Stimulated activated CD4-positive, alpha-beta T cell treated with anti-CD3 and anti-CD28 coated beads, Interleukin-4, amount 100 ng/mL, for 1 hour (primary cell): ENCODE results near the gene CCDC167.
A peak's percentile ranks its signal among the peaks of the same experiment; 100 is the strongest.

ENCODE experiments used
- DNase-seq: peaks from one replicate; pipeline ENCODE4 v3.0.0-alpha.2; 2020

The CCDC167 gene

DNA sequence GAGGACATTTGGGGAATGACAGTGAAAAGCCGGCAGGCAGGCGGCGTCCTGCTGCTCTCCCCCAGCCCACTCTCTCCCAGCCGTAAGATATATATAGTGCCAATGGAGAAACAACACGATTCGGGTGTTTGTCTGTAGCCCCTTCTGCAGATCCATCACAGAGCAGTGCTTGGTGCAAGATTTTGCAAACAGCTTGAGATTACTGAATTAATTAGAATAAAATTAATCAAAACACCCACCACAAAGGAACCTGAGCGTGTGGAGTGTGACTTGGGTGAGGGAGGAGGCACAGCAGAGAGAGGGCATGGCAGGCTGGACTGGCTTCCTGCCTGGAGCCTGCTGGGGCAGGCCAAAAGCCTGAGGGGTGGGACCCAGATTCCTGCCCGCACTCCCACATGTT, 28.8 kb upstream of the CCDC167 start:
- no peak for DNase-seq

DNA sequence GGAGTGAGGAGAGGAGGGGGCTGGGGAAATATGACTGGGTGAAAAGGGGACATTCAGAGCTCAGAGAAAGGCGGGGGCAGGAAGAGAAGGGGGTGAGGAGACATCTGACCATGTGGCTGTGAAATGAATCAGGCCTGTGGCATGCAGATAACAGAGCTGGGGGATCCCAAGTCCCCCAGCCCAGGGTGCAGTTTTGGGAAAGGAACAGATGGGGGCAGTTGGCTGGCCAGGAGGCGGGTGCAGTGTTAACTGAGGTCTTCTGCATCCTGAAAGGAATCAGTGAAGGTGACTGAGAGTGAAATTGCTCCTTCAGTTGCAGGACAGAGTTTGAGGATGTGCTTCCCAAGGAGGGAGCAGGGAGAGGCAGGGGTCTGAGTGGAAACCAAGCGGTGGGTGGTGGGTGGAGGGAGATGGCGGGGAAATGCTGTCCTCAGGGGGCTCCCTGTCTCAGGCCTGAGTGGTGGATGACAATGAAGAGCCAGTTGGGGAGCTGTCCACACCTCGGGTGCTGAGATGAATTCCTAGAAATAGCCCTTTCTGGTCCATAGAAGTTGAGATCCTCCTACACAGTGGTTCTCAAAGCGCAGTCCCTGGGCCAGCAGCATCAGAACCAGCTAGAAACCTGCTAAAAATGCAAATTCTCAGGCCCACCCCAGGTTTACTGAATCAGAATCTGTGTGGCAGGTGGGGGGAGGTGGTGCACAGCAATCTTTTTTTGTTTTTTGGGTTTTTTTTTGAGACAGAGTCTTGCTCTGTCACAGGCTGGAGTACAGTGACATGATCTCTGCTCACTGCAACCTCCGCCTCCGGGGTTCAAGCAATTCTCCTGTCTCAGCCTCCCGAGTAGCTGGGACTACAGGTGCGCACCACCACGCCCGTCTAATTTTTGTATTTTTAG, 26.0 kb upstream of the CCDC167 start:
- DNase-seq: no peak

DNA sequence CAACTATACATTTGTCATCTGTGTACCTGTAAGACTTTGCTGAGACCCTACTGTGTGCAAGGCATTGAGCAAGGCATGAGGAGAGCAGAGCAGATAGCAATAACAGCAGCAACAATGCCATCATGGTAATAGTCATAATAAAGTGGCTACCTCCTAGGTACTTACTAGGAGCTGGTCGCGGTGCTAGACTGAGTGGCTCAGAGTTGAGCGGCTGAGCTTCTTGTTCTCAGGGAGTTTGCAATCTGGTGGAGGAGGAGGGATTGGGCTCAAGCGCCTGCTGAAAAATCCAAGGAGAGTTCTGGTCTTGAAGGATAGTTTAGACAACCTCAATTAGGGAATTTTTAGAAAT, 25.3 kb upstream of the CCDC167 start:
- DNase-seq: no peak

DNA sequence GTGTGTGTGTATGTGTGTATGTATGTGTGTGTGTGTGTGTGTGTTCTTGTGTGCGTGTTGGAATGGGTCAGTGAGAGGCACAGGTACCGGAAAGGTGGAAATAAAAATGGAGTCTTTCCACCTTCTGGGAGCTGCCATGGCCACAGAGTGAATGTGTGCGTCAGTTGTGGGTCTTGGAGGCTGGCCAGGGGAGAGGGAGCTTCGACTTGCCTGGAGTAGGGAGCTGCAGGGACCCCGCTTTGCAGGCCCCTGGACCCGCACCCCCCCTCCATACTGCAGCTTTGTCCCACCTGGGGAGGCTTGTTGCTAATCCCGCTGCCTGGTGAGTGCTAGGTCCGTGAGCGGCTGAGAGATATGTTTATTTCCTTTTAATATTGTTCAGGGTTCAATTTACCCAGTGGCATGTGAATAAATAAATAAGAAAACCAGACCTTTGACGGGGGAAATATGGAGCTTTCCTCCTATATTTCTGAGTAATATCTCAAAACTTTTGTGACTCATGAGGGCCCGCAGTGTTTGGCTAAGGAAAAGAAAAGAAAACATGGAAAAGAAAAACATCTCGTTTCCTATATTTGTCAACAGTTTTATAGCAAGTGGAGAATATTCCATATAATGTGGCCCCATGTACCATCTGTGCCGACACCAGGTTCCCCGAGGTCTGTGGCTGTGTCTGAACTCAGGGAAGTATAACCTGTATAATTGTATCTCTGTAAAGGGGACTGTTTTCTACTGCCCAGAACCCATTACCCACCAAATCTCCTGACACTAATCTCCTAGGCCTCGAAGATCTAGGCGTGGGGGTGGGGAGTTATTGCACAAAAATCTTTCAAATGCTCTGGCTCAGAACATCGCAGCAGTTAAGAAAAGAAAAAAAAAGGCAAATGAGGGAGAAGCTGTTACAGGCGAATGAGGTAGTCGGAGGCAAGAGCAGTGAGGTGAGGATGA, 24.6 kb upstream of the CCDC167 start:
- DNase-seq: no peak

DNA sequence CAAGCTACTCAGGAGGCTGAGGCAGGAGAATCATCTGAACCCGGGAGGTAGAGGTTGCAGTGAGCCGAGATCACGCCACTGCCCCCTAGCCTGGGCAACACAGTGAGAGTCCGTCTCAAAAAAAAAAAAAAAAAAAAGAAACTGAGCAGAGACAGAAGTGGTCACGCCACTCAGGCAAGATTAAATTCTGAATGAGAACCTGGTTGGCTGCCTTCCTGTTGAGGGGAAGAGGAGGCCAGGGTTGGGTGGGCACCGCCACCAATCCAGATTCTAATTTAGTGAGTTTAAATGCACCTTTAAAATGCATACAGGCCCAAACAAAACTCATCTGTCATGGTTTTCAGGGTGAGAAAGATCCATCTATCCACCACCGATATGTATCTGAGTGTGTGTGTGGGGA, 23.7 kb upstream of the CCDC167 start:
- DNase-seq: no peak

DNA sequence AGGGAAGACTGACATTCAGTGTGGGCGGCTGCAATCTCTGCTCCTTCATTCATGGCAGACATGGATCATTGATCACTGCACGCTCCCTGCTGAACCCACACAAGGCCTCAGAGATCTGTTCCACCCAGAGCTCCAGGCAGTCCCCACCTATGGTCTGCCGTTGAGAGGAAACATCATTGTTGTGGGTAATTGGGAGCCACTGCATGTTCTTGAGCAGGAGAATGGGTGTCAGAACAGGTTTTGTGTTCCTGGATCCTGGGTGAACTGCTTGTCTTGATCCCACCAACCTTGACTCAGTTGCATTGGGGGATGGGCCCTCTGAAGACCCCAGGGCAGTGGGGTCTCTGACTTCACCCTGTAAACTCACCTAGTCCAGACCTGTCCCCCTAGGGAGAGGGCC, 23.1 kb upstream of the CCDC167 start:
- no peak for DNase-seq

DNA sequence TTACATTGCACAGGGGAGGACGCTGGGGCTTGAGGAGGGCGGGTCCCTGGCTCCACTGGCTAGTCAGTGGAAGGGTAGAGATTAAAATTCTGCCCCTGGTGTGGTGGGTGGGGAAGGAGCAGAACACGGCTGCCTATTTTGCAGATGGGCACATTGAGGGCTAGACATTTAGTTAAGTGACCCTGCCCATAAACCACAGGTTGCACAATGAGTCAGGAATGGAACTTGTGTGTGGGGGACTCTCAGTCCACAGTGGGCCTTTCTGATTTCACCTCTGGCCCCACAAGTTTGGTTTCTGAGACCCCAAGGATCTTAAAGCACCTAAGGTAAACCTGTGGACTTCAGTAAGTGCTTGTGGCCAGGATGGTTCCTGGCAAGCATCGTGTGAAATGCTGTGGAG, 22.0 kb upstream of the CCDC167 start:
- DNase-seq: no peak

DNA sequence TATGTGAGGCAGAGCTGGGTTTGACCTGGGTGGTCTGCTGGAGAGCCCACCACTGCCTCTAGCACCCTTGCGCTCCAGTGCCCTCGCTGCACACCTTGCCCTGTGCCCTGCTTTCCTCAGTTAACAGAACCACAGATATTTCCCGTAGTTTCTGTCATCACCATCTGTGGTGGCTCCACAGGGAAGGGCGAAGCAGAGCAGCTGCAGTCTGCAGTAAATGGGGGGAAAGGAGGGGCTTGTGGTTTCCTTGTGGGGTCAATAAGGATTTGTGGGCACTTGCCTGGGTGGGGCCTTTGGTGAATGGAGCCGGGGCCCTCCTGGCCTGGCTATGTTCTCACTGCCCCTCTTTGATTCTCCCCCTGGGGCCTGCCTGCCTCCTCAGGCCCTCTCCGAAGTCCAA, 21.2 kb upstream of the CCDC167 start:
- no peak for DNase-seq

DNA sequence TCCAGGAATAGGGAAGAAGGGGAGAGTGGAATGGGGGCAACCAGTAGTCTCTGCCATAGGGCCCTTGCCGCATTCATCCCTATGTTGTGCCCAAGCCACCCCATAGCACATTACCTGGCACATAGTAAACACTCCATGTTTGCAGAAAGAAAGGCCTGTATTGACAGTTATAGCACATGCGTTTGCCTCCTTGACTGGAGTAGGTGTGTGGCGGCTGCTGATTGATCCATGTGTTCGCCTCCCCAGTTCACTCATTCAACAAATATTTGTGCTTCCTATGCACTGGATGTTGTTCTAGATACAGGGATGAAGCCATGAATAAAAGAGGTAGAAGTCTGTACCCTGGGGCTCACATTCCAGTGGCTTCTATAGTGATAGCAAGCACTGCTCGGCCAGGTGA, 19.8 kb upstream of the CCDC167 start:
- DNase-seq: no peak

DNA sequence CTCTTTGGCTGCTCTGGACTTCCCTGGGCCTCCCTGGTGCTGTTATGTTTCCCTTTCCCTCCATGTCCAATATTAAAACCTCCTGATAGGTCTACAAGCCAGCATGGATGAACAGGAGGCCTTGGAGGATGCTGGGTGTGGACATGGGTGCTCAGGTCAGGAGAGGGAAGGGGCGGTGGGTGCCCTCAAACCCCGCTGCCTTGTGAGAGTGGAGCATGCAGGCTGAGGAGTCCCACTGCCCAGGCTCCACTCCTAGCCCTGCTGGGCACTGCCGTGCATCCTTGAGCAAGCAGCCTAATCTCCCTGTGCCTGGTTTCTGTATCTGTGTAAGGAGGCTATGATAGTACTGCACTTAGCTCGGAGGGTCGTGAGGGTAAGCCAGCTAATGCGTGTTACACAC, 18.4 kb upstream of the CCDC167 start:
- no peak for DNase-seq

DNA sequence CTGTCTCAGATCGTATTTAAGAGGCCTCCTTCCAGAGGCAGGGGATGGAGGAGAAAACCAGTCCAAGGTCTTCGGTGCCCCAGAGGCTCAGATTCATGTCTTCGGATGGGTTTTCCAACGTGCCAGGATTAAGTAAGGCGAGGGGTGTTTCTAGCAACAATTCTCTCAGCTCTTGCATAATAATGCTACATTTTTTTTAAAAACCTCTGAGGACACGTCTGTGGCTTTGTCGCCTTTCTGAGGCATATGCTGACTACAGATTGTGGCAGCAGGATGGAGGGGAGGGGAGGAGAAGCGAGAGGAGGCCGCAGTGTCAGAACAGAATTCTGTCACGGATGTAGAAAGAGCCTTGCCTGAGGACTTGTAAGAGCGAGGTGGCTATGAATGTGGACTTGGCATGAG, 17.7 kb upstream of the CCDC167 start:
- DNase-seq: peak; percentile 60

DNA sequence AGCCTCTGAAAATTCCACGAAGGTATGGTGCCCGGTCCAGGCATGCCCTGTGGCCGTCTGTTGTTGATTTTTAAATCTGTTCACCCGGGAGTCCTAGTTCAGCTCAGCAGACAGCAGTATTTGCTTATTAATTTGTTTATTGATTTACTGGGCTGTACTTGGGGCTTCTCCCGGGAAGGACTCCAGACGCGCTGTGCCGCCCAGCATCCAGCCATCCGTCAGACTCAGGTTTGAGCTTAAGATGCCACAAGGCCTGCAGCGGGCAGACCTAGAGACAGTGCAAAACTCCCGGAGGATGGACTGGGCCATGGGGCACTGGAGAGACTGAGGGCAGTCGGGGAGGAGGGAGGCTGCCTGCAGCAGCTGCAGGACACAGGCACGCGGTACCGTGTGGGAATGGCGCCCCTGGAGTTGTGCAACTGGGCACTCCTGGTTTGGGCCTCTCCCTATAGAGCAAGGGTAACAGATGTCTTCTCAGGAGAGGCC, 17.3 kb upstream of the CCDC167 start:
- no peak for DNase-seq

DNA sequence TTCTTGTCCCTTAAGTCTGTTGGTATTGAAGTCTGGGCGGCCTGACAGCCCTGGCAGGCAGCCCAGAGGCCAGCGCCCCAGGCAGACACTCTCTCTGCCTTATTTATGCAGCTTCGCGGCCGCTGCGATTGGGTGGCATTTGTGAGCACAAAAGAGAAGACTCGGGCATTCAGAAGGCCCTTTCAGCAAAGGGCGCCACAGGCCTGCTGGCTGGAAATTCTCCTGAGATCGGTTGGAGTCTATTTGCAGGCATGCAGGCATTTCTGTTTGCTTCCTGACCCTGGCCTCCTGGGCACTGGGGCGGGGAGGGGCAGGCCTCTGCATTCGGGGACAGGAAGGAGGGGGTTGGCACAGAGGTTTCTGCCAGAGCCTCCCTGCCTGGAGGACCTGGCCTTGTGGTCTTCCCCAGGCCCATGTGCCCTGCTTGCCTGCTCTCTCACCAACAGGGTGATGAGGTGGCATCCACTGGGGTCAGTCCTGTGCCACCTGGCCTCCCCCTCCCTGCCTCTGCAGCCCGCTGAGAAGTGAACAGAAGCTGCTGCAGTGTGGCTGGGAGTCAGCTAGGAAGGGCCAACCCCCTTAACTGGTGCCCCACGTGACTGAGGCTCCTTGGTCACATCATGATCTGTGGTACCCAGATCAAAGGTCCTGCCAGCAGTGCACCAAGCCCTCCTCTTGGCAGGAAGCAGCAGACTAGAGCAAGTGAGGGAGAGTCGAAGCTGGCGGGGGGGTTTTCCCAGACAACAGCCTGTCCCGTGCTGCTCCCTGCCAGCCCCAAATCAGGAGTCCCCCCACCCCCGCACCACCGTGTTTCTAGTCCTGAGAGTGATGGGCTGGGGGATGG, 16.6 kb upstream of the CCDC167 start:
- peak; percentile 91 for DNase-seq

DNA sequence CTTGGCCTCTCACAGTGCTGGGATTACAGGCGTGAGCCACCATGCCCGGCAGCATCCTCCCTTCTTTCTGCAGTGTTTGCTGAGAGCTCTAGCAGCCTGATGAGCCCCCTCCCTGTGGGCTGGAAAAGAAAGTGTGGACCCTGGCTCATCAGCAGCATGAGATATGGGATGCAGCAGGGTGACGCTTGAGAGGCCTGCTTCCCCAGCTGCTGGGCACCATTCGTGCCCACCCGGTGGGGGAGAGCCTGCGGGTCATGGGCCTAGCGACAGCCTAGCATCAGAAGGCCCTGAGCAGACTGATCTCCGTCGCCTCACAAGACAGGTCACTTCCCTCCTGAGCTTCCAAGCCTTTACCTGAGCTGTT, 16.0 kb upstream of the CCDC167 start:
- no peak for DNase-seq

DNA sequence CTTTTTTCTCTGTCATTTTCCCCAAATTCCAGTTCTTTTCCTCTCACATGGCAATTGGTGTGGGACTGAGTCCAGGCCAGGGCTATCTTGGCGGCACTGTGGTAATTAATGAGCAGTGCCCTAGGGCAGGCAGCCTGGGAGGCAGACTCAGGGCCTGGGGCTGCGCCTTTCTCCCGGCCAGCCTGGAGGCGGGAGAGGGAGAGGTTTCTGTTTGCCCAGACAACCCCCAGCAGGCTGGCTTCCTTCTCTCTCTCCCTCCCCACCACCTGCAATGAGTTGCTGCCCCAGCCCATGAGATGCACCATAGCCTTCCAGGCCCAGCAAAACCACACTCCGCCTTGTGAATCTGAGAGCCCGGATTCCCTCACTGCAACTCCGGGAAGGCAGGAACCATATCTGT, 15.1 kb upstream of the CCDC167 start:
- no peak for DNase-seq

DNA sequence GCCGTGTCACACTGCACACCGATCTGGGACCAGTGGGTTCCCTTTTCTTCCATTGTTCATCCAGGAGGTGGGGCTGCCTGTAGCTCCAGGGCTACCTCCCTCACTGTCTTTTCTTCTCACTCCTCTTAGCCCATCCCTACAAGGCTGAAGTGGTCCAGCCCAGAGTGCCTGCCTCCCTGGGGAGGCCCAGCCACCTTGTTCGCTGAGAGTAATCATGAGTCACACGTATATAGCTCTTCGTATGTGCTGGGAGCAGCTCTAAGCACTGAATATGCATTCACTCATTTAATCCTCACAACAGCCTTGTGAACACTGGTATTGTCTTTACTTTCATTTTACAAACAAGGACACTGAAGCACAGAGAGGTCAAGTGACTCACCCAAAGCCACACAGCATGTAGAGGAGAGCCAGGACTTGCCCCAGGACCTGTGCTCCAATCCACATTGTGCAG, 14.7 kb upstream of the CCDC167 start:
- DNase-seq: peak; percentile 58

DNA sequence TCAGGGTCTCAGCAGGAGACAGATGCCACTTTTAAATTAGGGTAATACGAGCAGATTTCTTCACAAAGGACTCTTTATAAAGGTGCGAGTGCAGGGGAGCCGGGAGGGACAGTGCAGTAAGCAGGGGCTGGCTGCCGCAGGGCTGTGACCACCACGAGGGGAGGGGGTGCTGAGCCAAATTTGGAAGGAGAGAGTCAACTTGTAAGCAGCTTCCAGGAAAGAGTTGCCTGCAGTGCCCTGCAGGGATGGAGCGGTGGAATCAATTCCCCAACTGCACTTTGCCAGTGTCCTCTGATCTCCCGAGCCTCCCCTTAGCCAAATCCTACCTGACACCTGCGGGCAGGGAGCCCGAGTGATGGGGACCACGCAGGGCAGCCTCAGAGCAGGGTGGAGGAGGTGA, 13.9 kb upstream of the CCDC167 start:
- no peak for DNase-seq

DNA sequence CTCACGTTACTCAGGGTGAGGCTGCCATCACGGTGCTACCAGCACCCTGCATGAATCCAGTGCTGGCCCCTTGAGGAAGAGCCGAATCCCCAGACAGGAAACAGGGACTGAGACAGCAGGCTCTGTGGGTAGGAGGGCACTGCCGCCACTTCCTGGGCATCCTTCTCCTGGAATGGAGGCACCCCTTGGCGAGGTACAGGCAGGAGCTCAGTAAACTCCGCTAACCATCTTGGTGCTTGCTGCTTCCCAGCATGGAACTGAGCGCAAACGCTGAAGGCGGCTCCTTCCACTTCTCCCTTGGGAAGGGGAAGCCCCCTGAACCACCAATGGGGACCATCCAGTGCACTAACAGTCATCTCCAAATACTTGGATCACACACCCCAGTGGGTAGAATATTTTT, 13.5 kb upstream of the CCDC167 start:
- no peak for DNase-seq

DNA sequence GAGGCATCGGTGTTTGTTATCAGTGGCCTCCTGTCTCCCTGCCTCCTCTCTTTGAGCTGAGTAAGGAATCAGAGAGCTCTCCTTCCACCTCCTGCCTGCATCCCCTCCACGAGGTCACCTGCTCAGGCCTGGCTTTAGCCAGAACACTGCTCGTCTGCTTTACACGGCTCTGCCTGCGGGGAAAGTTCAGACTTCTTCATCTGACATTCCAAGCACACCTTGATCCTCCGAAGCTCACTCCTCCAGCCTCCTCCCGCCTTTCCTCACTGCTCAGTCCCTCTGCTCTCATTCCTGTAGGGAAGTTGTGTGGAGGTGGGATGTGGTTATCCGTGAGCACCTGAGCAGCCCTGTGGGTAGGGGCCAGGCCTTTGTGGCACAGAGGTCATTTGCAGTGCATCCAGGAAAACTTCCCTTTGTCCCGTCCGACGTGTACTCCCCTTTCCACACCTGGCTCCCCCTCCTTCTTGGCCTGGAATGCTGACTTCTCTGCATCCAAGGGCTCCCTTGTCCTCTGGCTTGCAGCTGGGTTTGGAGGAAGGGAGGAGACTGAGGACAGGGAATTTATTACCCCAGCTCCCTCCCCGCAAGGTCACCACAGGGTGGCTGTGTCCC, 12.8 kb upstream of the CCDC167 start:
- DNase-seq: no peak

DNA sequence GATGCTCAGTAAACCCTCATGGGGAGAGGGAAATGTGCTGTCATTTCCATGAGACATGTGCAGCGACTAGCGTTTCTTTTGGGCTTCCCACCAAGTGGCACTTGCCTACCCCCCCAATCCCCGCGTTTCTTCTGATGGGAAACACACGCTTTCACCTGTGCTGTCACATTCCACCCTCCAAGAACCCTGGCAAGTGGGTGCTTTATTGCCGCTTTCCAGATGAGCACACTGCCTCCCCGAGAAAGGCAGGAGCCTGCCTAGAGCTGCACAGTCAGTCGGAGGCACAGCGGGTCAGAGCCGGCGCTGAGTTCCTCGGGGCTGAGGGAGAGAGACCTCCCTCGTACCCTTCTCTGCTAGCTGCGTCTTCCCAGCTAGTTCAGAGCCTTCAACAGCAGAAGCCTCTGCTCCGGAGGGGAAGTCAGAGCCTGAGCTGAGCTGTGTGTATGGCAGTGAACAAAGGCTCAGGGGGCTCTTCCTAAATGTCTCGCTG, 12.3 kb upstream of the CCDC167 start:
- no peak for DNase-seq

DNA sequence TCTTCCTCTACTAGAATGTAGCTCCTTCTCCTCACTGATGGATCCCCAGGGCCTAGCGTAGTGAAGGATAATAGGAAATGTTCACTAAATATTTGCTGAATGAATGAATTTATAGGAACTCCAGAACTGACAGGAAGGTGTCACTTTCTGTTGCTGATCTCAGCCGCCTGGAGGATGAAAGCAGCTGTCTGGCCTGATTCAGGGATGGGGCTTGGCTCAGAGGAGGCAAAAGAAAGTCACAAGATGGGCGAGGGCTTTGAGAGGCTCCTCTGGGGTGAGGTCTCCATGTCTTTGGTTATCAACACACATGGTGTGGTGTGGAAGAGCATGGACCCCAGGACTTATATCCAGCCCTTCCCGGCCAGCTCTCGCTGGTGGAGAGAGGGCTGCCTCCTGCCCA, 11.5 kb upstream of the CCDC167 start:
- DNase-seq: no peak

DNA sequence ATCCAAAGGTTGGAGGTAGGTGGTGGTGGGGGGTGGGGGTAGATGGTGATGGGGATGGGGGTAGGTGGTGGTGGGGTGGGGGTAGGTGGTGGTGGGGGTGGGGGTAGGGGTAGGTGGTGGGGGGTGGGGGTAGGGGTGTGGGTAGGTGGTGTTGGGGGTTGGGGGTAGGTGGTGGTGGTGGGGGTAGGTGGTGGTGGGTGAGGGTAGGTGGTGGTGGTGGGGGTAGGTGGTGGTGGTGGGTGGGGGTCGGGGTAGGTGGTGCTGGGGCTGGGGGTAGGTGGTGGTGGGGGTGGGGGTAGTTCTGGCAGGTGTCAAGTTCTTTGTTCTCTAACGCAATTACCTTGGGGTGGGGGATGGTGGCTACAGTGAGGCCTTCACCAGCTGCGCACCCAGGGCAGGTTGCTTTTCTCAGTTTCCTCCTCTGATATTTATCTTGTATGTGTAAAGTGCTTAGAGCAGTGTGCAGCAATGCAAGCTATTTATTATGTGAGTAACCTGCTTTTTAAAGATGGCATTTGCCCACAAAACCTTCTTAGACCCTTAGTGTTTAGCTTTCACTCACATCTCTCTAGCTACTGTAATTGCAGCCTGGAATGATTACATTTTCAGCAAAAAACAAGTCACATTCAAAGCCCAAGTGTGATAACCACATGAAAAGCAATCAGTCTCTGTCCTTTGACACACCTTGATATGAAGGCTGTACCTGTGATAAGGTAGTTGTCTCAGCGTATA, 8.2 kb upstream of the CCDC167 start:
- DNase-seq: no peak
